Tibial nerve (tissue), 3 donors: Measurements from ENCODE around the gene CCR5.

Source experiments
- POLR2A ChIP-seq, 2 donors: fragments of 450-650 bp; IDR thresholded peaks; one replicate each; pipeline ENCODE4 v1.6.1; 2017; ENCODE audit warnings: antibody characterized with exemption in 2 of 2, mild to moderate bottlenecking in 2 of 2, moderate library complexity in 2 of 2
- TF ChIP-seq, protein P1 (sequence below), 5 experiments: fragments of 200-600 bp in 3 of 5; fragments of 450-650 bp in 2 of 5; sonication (generic) in 3 of 5; IDR thresholded peaks; one replicate each; pipeline ENCODE4 v1.5.1; 2016 to 2019; ENCODE audit warnings: antibody characterized with exemption in 5 of 5, mild to moderate bottlenecking in 3 of 5, moderate library complexity in 2 of 5

DNA sequence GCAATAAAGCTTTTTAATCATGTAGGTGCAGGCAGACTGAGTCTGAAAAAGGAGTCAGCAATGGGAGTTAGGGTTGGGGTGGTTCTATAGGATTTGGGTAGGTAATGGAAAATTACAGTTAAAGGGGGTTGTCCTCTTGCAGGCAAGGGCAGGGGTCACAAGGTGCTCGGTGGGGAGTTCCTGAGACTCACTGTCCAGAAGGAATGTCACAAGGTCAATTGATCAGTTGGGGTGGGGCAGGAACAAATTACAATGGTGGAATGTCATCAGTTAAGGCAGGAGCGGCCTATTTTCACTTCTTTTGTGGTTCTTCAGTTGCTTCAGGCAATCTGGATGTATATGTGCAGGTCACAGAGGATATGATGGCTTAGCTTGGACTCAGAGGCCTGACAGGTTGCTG, 22.3 kb downstream of the CCR5 start:
- TF ChIP-seq, protein P1, sequence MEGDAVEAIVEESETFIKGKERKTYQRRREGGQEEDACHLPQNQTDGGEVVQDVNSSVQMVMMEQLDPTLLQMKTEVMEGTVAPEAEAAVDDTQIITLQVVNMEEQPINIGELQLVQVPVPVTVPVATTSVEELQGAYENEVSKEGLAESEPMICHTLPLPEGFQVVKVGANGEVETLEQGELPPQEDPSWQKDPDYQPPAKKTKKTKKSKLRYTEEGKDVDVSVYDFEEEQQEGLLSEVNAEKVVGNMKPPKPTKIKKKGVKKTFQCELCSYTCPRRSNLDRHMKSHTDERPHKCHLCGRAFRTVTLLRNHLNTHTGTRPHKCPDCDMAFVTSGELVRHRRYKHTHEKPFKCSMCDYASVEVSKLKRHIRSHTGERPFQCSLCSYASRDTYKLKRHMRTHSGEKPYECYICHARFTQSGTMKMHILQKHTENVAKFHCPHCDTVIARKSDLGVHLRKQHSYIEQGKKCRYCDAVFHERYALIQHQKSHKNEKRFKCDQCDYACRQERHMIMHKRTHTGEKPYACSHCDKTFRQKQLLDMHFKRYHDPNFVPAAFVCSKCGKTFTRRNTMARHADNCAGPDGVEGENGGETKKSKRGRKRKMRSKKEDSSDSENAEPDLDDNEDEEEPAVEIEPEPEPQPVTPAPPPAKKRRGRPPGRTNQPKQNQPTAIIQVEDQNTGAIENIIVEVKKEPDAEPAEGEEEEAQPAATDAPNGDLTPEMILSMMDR (IDR thresholded peaks at IDR 0.05) = no peak
- TF ChIP-seq POLR2A (IDR thresholded peaks at IDR 0.05) = no peak
